Smooth muscle cell of the brain vasculature (primary cell): ENCODE data around the gene MYL3.
A peak's percentile ranks its signal among the peaks of the same experiment; 100 is the strongest.

Experiments used
- DNase-seq: peaks from one replicate; pipeline ENCODE4 v3.0.0-alpha.2; 2012; ENCODE audit warnings: low read depth, low spot score

Gene MYL3

GRCh38 chr3:46851364-46852333 is 11.6 kb downstream of the MYL3 start:
- no peak for DNase-seq

- no peak for DNase-seq
Measured at GRCh38 chr3:46850468-46850779, 12.8 kb downstream of the MYL3 start.

- no peak for DNase-seq
Measured at GRCh38 chr3:46849686-46850467, 13.4 kb downstream of the MYL3 start.

GRCh38 chr3:46849045-46849631 is 14.1 kb downstream of the MYL3 start:
- no peak for DNase-seq

- no peak for DNase-seq
Measured at GRCh38 chr3:46848271-46849044, 14.8 kb downstream of the MYL3 start.

- no peak for DNase-seq
Measured at GRCh38 chr3:46847744-46848143, 15.5 kb downstream of the MYL3 start.

- no peak for DNase-seq
Measured at GRCh38 chr3:46846624-46847542, 16.4 kb downstream of the MYL3 start.

GRCh38 chr3:46845860-46846623 is 17.2 kb downstream of the MYL3 start:
- peak; percentile 37 for DNase-seq

- DNase-seq: peak; percentile 81
Measured at GRCh38 chr3:46845397-46845859, 17.8 kb downstream of the MYL3 start.

GRCh38 chr3:46844881-46845312 is 18.3 kb downstream of the MYL3 start:
- DNase-seq: no peak

GRCh38 chr3:46844397-46844796 is 18.8 kb downstream of the MYL3 start:
- DNase-seq: no peak

GRCh38 chr3:46843508-46843907 is 19.7 kb downstream of the MYL3 start:
- DNase-seq: no peak

- no peak for DNase-seq
Measured at GRCh38 chr3:46840491-46840890, 22.8 kb downstream of the MYL3 start.

GRCh38 chr3:46838301-46838700 is 24.9 kb downstream of the MYL3 start:
- DNase-seq: no peak

- no peak for DNase-seq
Measured at GRCh38 chr3:46835491-46835890, 27.8 kb downstream of the MYL3 start.

GRCh38 chr3:46835054-46835453 is 28.2 kb downstream of the MYL3 start:
- DNase-seq: no peak

- DNase-seq: no peak
Measured at GRCh38 chr3:46833346-46834300, 29.6 kb downstream of the MYL3 start.

GRCh38 chr3:46831841-46832240 is 31.4 kb downstream of the MYL3 start:
- no peak for DNase-seq
